Epithelial cell of prostate (primary cell): ENCODE results near the gene ZSCAN23.
"Not testable (repeated sequence)": the region's sequence is repeated elsewhere in the genome, so short reads cannot be mapped to it uniquely, and the experiment has no call there.

Experiments
- DNase-seq: peaks from one replicate; pipeline ENCODE4 v3.0.0-alpha.2; 2011; ENCODE audit warnings: low read depth, low spot score
- H3K27ac ChIP-seq: fragments of 450-650 bp; 2 replicates; pipeline ENCODE4 v1.5.1; 2017; ENCODE audit warnings: mild to moderate bottlenecking

The ZSCAN23 gene

DNA sequence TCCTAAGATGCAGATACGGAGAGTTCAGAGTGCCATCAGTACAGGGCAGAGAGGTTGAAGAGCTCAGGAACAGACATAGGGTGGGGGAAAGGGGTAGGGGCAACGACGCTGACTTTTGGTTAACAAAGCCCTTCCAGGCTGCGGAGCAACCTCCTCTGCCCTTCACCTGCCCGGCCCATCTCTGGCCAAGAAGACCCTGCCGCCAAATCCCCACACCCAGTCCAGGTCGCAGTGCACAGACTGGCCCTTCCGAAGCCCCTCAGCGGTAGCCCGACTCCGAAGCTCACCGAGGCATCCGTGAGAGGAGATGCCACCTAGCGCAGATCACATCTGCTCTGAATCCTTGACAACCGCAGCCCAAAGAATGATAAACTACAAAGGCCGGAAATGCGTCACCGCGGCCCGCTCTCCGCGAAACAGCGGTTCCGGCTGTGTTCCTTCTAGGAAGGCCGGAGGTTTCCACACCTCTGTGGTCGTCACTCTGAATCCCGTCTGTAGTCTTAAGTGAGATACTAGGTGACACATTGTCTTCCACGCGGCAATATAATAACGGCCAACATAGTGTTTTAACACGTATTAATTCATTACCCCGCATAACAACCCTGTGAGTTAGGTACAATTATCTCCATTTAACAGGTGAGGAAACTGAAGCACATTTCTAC, at the start of gene ZSCAN23:
ZSCAN23 (minus strand) TSS at position 380 of the 662 bp plus-strand sequence. CDS start 7,225 bp downstream, outside the sequence.
- H3K27ac ChIP-seq: peak within 1 kb of the TSS; percentile 27
- peak; percentile 34 for DNase-seq

DNA sequence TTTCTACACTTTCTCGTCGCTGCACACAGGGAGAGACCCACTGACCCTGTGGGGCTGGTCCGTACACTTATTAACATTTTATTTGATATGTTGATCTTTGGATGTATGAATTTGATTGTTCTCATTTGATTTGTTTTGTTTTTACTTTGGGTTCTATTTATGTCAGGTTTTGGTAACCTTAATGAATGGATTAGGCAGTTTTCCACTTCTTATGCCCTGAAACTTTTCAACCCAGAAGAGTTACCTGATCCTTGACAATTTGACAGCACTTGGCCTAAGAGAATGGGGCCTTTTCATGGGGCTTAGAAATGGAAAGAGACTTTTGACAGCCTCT, 48.7 kb upstream of the ZSCAN23 start:
- no peak for DNase-seq
- no peak overlapping the region for H3K27ac ChIP-seq

DNA sequence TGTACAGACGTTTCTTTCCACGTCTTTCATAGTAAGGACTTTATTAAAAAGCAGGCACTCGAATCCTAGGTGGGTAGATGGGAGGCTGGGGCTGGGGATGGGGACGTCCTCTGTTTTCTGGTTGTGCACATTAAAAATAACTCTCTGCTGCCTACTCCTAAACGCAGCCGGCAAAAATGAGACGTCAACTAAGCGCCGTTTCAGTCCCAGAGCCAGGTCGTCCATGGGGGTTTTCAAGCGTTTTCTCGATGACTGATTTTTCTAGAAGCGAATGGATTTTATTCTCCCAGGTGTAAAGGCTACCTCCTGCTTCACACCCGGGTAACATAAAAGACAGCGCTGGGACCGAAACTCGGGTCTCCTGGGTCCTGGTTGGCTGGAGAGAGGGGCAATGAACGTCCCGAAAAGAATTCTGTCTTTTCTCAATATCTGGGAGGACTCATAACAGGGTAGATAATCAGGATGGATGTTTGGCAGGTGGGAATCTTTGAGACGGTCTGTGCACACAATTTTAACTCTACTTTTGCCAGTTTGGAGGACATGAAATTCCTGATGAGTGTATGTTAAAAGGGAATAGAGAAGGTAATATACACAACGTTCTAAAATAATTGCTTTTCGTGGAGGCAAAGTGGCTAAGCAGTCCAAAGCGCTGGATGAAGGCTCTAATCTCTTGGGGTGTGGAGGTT, 47.1 kb upstream of the ZSCAN23 start:
- peak overlapping the region; percentile 22 for H3K27ac ChIP-seq
- DNase-seq: no peak

DNA sequence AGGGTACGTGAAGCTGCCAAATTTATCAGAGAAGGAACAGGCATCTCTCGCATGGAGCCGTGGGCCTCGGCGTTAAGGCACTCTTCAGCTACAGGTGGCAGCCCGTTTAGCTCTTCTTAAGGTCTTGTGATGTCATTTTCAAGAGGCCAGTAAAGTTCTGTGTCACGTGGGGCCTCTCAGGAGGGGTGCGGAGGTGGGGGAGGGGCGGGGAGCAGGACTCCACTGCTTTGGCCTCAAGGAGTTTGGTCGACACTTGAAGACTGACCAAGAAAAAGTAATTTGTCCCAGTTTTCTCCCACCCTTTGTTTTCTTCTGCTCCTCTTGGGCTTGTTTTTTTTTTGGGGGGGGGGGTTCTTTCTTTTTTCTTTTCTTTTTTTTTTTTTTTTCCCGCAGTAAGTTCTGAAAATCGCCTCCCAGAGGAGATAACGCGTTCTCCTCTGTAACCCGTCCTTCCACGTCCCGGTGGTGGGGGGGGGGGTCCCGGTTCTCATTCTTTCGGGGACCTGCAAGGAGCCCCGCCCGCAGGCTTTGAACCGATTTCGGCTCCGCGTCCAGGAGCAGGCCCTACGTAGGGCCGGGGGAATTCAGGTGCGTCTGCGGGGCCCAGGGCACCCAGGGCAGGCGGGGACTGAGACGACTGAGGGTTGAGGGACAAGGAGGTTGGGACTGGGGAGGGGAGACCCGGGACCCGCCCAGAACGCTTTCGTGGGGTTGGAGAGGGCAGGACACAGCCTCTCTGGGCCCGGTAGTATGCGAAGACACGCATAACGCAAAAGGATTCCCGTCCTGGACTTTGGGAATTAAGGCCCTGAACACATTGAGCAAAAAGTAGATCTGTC, 46.3 kb upstream of the ZSCAN23 start:
- DNase-seq: no peak
- H3K27ac ChIP-seq: peak overlapping the region; percentile 22

DNA sequence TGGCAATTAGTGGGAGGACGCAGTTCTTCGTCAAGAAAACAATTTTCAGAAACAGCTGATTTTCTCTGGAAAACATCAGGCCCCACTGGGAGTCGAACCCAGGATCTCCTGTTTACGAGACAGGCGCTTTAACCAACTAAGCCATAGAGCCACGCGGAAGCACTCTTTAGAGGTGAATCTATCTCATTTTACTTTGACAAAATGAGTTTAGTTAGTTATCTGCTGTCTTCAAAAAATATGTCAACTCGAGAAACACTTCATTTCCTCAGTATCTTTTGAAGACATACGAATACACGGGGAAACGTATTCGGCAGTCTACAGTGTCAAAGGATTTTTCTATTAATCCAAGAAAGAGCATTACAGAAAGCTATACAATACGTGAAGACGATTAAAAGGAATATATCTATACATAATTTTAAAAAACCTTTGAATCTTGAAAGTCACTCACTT, 45.6 kb upstream of the ZSCAN23 start:
- DNase-seq: no peak
- H3K27ac ChIP-seq: no peak overlapping the region

DNA sequence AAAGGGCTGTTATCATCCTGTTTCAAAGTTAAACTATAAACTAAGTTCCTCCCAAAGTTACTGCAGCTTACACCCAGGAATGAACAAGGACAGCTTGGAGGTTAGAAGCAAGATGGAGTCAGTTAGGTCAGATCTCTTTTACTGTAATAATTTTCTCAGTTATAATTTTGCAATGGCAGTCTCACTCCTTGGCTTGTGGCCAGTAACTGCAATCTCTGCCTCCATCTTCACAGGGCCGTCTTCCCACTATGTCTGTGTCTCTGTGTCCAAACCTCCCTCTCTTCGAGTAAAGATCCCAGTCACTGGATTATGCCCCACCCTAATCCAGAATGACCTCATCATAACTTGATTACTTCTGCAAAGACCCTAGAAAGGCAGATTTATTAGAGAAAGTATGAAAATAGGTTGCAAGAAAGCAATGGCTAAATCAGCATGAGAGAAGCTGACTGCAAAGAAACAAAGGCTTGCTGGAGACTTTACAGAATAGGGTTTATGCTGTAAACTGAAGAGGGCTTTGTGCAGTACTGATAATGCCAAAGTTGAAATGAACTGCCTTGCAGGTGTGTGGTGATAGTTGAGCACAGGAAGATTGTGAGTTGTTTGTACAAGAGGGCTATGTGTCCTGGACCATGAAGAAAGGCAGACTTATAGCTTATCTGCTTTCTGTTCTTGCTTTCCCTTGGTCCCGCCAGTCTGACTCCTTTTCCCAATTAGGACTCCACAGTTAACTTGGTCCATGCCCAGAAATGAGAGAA, 43.9 kb upstream of the ZSCAN23 start:
- H3K27ac ChIP-seq: no peak overlapping the region
- DNase-seq: no peak

DNA sequence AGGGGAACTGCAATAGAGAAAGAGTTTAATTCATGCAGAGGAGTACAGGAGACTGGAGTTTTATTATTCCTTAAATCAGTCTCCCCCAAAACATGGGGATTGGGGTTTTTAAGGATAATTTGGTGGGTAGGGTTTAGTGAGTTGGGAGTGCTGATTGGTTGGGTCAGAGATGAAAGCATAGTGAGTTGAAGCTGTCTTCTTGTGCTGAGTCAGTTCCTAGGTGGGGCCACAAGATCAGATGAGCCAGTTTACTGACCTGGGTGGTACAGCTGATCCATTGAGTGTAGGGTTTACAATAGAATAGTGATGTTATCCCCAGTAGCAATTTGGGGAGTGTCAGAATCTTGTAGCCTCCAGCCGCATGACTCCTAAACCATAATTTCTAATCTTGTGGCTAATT, 43.2 kb upstream of the ZSCAN23 start:
- no peak for DNase-seq
- no peak overlapping the region for H3K27ac ChIP-seq

DNA sequence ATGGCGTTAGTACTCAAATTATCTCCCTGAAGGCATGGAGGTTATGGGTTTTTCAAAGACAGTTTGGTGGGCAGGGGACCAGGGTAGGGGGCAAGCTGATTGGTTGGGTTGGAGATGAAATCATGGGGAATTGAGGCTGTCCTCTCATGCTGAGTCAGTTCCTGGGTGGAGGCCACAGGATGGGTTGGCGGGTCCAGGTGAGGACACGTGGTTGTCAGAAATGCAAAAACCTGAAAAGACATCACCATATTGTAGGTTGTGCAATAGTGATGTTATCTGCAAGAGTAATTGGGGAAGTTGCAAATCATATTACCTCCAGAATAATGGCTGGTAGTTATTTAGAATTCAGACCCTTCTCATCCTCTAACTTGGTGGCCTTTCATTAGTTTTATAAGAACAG, 42.2 kb upstream of the ZSCAN23 start:
- no peak overlapping the region for H3K27ac ChIP-seq
- no peak for DNase-seq

DNA sequence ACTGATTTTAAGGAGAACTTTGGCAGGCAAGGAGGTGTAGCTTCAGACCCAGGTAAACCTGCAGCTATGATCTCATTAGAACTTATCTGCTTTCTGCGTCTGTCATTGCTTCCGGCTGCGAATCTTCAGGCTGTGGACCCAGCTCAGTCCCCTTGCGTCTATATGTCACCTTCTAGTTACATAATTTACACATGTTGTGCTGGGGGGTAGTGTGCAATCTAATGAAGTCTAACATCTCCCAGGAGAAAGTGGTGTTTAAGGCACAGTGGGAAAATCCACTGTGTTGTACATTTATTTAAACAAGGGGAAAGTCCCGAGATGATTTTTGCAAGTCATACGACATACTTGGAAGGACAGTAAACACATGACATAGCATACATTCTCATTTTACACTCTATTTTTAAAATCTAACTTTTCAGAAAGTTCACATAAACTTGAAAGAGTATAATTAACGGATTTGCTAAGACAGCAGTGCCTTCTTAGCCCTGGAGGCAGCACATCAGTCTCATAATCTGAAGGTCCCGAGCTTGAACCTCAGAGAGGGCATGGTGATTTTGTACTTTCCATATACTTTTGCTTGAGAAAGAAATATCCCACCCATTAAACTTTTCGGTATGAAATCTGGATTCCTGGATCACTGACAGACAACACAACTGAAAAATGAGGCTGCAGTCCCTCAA, 37.1 kb upstream of the ZSCAN23 start:
- DNase-seq: no peak
- no peak overlapping the region for H3K27ac ChIP-seq

DNA sequence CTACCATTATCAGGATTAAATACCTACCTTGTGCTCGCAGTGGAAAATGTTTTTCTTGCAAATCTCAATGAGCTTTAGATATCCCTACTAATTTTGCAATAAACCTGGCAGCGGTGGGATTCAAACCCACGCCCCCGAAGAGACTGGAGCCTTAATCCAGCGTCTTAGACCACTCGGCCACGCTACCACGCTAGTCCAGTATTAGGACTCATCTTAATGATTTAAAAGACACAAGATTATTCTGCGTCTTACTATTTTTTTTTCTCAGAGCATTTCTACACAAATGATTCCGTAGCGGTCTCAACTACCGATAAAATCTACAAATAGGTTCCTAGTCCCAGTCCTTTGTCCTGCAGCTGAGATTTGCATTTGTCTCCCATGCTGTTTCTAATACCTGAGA, 35.2 kb upstream of the ZSCAN23 start:
- no peak for DNase-seq
- no peak overlapping the region for H3K27ac ChIP-seq

DNA sequence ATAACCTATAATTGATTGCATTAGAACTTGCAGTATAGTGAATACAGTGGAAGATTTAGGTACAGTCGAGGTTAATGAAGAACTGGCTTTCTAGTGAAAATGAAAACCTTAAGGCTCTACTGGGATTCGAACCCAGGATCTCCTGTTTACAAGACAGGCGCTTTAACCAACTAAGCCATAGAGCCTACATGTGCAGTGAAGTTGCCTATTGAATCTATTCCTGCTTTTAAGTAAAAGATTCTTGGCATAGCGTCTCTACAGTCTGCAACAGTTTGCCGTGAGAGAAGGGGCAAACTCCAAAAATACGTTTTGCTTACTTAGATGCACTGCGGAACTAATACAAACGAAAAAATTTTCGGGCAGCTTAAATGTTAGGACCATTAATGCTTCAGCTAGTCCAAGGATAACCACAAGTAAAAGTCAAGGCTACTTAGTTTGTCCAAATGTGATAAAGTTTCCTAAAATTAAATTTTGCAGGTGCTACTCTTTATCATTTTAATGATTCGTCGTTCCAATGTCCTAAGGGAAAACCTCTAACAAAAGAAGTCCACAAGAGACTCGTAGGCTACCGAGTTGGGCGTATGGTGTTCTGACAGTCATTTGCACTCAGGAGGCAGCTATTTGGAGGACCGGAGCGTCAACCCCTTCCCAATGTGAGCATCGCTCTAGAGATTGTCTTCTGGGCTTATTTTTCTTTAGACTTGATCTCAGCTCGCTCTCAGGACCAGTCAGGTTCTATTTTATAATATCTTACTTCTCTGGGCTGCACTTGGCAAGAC, 31.3 kb upstream of the ZSCAN23 start:
- no peak overlapping the region for H3K27ac ChIP-seq
- DNase-seq: peak; percentile 46

DNA sequence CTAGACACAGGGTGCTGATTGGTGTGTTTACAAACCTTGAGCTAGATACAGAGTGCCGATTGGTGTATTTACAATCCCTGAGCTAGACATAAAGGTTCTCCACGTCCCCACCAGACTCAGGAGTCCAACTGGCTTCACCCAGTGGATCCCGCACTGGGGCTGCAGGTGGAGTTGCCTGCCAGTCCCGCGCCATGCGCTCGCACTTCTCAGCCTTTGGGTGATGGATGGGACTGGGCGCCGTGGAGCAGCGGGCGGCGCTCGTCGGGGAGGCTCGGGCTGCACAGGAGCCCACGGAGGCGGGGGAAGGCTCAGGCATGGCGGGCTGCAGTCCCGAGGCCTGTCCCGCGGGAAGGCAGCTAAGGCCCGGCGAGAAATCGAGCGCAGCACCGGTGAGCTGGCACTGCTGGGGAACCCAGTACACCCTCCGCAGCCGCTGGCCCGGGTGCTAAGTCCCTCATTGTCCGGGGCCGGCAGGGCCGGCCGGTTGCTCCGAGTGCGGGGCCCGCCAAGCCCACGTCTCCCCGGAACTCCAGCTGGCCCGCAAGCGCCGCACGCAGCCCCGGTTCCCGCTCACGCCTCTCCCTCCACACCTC, 26.0 kb upstream of the ZSCAN23 start:
- H3K27ac ChIP-seq, DNase-seq: not testable (repeated sequence)

DNA sequence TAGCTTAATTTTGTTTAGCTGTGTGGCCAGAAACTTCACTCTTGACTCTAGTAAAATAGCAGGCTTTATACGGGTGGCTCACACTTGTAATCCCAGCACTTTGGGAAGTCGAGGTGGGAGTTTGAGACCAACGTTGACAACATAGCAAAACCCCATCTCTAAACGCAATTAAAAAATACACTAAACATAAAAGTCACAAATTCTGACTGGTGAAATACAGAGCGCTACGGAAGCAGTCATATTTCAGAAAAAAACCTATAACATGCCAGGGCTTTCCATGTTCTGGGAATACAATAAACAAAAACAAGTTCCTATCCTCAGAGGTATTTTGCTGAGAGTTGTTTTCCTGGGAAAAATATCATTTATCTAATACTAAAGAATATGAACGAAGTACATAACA, 24.8 kb upstream of the ZSCAN23 start:
- DNase-seq: no peak
- H3K27ac ChIP-seq: no peak overlapping the region

DNA sequence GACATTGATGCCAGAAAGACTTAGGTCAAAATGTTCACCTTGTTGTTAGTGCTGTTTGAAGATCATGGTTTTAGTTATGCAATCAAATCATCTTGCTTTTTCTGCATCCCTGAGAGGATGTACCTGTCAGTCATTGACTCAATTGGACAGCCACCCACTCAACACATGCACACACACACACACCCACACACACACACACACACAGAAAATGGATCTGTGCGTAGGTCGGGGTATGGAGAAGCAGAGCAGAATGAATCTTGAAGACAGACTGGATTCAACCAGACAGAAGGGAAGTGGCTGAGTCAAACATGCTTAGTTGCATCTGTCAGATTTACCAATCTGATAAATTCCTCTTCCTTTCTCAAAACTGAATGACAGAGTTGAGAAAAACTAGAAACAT, 19.1 kb upstream of the ZSCAN23 start:
- DNase-seq: peak; percentile 16

DNA sequence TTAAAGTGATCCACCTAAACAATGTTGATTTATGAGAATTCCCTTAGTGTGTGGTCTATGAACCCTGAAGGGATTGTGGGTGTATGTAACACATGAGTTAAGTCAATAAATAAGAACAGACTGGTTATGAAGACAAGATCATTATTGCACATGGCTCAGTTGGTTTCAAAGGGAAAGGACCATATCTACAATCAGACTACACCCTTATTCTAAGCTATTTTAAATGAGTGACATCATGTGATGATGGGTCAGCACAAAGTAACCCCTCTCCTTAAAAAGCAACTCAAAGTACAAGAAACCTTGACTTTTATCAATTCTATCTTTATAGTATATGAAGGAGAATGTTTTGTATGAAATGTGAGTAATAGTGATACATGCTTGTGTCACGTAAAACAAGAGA, 15.3 kb upstream of the ZSCAN23 start:
- H3K27ac ChIP-seq: no peak overlapping the region
- DNase-seq: peak; percentile 45

More for the DNA sequence above, 19.1 kb upstream of the ZSCAN23 start:
- H3K27ac ChIP-seq: no peak overlapping the region

DNA sequence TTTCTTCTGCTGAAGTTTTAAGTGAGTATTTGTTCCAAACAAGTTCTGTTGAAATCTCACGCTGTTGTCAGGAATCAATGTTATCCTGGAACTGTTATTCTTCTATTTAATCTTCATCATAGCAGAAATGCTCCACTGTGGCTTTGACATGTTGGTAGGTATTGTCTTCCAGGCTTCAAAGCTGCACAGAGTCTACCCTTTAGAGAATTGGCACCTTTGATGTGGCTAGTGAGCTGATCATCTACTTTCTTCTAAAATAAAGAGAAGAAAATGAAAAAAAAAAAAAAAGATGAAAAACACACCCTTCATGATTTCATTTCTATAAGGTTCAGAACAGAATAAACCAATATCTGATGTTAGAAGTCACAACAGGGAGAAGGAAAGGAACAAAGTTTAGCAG, 5.8 kb upstream of the ZSCAN23 start:
- no peak for DNase-seq
- H3K27ac ChIP-seq: no peak overlapping the region

DNA sequence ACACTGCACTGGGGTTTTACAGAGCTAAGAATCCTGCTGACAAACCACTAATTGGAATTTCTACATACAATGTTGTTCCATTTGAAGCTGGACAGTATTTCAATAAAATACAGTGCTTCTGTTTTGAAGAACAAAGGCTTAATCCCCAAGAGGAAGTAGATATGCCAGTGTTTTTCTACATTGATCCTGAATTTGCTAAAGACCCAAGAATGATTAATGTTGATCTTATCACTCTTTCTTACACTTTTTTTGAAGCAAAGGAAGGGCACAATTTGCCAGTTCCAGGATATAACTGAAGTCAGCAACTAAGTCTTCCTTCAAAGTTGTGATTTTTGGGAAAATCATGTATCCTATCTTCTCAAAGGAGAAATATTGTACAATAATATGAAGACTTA, 4.2 kb upstream of the ZSCAN23 start:
- not testable (repeated sequence) for H3K27ac ChIP-seq, DNase-seq

DNA sequence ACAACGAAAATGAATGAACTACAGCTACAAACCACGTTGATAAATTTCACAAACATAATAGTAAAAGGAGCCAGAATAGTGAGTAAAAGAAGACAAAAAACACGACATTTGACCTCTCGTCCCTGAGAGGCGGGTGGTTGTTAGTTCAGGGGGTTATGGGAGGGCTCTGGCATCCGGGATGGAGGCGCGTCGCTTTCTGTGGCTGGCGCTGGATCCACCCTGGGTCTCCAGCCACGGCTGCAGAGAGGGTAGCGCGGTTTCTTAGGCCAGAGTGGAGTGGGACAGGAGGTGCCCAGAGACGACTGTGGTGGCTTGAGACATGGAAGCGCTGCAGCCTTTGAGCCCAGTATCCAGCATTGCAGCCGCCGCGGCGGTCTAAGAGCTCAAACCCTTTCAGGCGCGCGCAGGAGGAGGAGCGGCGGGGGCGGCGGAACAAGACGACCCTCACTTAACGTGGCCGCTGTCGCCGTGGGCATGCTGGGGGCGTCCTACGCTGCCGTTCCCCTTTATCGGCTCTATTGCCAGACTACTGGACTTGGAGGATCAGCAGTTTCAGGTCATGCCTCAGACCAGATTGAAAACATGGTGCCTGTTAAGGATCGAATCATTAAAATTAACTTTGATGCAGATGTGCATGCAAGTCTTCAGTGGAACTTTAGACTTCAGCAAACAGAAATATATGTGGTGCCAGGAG, 3.7 kb upstream of the ZSCAN23 start:
- DNase-seq: no peak

More for the DNA sequence above, 3.7 kb upstream of the ZSCAN23 start:
- no peak overlapping the region for H3K27ac ChIP-seq
